Measurements from ENCODE around the gene ZDHHC14. TPM values are rescaled to one million over a fixed set of nuclear protein-coding genes. Genes with fewer than 3 reads are reported as not detected.

ZDHHC14 gene
- total and polyA plus RNA-seq, 2 experiments from 2014 or later: 3.0 to 7.4 TPM

DNA sequence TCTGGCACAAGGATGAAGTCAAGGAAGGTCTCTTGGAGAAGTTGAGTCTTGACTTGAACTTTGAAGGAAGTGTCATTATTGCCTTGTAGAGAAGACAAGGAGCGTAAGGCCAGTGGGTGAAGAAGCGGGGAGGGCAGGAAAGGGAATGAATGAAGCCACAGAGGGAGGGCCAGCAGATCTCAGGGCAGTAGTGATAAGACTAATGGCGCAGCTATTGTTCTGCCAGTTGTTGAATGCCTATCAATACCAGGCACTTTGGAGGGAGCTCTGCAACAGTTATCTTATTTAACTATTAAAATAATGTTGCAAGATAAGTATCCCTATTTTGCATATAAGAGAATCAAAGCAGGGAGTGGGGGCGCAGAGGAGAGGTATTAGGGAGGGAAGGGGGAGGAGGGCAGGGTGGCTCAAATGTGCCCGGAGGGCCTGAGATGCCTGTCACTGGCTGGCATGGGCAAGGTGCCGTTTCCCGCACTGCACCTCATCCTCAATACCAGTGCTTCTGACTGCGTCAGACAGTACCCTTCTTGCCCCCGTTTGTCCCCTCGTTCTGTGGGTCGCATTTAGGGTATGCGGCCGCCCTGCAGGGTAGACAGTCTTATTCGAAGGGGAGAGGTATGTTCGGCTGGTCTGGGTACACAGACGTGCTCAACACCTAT, 109.8 kb downstream of the ZDHHC14 start:
- Histone ChIP-seq H3F3A (replicated peaks; ENCODE audit: low read depth) (no peaks in the 10 kb centered on the region), H3K36me3 (ENCODE audit: insufficient read depth) (no peaks in the 10 kb centered on the region), H4K20me1 (replicated peaks; ENCODE audit: insufficient read depth) (no peaks in the 10 kb centered on the region), H3K4me2 (no peak overlapping the region), H3K27ac (ENCODE audit: low read depth) (no peak overlapping the region), H3K4me3 (no peak overlapping the region), H3K4me1 (ENCODE audit: insufficient read depth) (peaks cover 2% of the 10 kb centered on the region), H3K9me2 (ENCODE audit: insufficient read depth) (no peaks in the 10 kb centered on the region), H3K27me3 (ENCODE audit: insufficient read depth) (no peaks in the 10 kb centered on the region), H3K79me2 (replicated peaks; ENCODE audit: insufficient read depth) (no peaks in the 10 kb centered on the region), H2AFZ (no peak overlapping the region)
- no peak overlapping the region for H3K27ac Mint-ChIP-seq
- peaks cover 27% of the 10 kb centered on the region for H3K4me1 Mint-ChIP-seq
- DNase-seq (ENCODE audit: low spot score): no peak
- H3K27me3 Mint-ChIP-seq (ENCODE audit: insufficient read depth, low read depth, poor library complexity): no peaks in the 10 kb centered on the region
- H3K9me3 Mint-ChIP-seq: no peaks in the 10 kb centered on the region
- no peak for ATAC-seq
- H3K36me3 Mint-ChIP-seq (ENCODE audit: low read depth): no peaks in the 10 kb centered on the region
- TF ChIP-seq EZH2 (IDR thresholded peaks at IDR 0.05; ENCODE audit: low read depth, unreplicated experiment) (no peak), STAT1 (IDR thresholded peaks at IDR 0.05; ENCODE audit: unreplicated experiment) (no peak), CREB1 (CRISPR knock-in tag; IDR thresholded peaks at IDR 0.05; ENCODE audit: low read depth) (no peak), POLR2AphosphoS5 (IDR thresholded peaks at IDR 0.05; ENCODE audit: low read depth) (no peak), ZNF114 (CRISPR knock-in tag; IDR thresholded peaks at IDR 0.05) (no peak), JUNB (IDR thresholded peaks at IDR 0.05; ENCODE audit: unreplicated experiment) (no peak), ZNF331 (CRISPR knock-in tag; IDR thresholded peaks at IDR 0.05; ENCODE audit: low read depth) (no peak)
- TF ChIP-seq, protein P1, sequence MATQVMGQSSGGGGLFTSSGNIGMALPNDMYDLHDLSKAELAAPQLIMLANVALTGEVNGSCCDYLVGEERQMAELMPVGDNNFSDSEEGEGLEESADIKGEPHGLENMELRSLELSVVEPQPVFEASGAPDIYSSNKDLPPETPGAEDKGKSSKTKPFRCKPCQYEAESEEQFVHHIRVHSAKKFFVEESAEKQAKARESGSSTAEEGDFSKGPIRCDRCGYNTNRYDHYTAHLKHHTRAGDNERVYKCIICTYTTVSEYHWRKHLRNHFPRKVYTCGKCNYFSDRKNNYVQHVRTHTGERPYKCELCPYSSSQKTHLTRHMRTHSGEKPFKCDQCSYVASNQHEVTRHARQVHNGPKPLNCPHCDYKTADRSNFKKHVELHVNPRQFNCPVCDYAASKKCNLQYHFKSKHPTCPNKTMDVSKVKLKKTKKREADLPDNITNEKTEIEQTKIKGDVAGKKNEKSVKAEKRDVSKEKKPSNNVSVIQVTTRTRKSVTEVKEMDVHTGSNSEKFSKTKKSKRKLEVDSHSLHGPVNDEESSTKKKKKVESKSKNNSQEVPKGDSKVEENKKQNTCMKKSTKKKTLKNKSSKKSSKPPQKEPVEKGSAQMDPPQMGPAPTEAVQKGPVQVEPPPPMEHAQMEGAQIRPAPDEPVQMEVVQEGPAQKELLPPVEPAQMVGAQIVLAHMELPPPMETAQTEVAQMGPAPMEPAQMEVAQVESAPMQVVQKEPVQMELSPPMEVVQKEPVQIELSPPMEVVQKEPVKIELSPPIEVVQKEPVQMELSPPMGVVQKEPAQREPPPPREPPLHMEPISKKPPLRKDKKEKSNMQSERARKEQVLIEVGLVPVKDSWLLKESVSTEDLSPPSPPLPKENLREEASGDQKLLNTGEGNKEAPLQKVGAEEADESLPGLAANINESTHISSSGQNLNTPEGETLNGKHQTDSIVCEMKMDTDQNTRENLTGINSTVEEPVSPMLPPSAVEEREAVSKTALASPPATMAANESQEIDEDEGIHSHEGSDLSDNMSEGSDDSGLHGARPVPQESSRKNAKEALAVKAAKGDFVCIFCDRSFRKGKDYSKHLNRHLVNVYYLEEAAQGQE (IDR thresholded peaks at IDR 0.05; ENCODE audit: unreplicated experiment): no peak
- TF ChIP-seq, protein P2, sequence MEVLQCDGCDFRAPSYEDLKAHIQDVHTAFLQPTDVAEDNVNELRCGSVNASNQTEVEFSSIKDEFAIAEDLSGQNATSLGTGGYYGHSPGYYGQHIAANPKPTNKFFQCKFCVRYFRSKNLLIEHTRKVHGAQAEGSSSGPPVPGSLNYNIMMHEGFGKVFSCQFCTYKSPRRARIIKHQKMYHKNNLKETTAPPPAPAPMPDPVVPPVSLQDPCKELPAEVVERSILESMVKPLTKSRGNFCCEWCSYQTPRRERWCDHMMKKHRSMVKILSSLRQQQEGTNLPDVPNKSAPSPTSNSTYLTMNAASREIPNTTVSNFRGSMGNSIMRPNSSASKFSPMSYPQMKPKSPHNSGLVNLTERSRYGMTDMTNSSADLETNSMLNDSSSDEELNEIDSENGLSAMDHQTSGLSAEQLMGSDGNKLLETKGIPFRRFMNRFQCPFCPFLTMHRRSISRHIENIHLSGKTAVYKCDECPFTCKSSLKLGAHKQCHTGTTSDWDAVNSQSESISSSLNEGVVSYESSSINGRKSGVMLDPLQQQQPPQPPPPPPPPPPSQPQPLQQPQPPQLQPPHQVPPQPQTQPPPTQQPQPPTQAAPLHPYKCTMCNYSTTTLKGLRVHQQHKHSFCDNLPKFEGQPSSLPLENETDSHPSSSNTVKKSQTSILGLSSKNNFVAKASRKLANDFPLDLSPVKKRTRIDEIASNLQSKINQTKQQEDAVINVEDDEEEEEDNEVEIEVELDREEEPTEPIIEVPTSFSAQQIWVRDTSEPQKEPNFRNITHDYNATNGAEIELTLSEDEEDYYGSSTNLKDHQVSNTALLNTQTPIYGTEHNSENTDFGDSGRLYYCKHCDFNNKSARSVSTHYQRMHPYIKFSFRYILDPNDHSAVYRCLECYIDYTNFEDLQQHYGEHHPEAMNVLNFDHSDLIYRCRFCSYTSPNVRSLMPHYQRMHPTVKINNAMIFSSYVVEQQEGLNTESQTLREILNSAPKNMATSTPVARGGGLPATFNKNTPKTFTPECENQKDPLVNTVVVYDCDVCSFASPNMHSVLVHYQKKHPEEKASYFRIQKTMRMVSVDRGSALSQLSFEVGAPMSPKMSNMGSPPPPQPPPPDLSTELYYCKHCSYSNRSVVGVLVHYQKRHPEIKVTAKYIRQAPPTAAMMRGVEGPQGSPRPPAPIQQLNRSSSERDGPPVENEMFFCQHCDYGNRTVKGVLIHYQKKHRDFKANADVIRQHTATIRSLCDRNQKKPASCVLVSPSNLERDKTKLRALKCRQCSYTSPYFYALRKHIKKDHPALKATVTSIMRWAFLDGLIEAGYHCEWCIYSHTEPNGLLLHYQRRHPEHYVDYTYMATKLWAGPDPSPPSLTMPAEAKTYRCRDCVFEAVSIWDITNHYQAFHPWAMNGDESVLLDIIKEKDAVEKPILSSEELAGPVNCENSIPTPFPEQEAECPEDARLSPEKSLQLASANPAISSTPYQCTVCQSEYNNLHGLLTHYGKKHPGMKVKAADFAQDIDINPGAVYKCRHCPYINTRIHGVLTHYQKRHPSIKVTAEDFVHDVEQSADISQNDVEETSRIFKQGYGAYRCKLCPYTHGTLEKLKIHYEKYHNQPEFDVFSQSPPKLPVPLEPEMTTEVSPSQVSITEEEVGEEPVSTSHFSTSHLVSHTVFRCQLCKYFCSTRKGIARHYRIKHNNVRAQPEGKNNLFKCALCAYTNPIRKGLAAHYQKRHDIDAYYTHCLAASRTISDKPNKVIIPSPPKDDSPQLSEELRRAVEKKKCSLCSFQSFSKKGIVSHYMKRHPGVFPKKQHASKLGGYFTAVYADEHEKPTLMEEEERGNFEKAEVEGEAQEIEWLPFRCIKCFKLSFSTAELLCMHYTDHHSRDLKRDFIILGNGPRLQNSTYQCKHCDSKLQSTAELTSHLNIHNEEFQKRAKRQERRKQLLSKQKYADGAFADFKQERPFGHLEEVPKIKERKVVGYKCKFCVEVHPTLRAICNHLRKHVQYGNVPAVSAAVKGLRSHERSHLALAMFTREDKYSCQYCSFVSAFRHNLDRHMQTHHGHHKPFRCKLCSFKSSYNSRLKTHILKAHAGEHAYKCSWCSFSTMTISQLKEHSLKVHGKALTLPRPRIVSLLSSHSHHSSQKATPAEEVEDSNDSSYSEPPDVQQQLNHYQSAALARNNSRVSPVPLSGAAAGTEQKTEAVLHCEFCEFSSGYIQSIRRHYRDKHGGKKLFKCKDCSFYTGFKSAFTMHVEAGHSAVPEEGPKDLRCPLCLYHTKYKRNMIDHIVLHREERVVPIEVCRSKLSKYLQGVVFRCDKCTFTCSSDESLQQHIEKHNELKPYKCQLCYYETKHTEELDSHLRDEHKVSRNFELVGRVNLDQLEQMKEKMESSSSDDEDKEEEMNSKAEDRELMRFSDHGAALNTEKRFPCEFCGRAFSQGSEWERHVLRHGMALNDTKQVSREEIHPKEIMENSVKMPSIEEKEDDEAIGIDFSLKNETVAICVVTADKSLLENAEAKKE (CRISPR knock-in tag; IDR thresholded peaks at IDR 0.05): no peak
- TF ChIP-seq, protein P3, sequence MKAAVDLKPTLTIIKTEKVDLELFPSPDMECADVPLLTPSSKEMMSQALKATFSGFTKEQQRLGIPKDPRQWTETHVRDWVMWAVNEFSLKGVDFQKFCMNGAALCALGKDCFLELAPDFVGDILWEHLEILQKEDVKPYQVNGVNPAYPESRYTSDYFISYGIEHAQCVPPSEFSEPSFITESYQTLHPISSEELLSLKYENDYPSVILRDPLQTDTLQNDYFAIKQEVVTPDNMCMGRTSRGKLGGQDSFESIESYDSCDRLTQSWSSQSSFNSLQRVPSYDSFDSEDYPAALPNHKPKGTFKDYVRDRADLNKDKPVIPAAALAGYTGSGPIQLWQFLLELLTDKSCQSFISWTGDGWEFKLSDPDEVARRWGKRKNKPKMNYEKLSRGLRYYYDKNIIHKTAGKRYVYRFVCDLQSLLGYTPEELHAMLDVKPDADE (IDR thresholded peaks at IDR 0.05): no peak
- no peak overlapping the region for H3K4me3 Mint-ChIP-seq
